Measurements from ENCODE around the gene DHRS7. TPM values are rescaled to one million over a fixed set of nuclear protein-coding genes. Genes with fewer than 3 reads are reported as not detected.

DHRS7 gene
- total and polyA plus RNA-seq, 2 donors (not counting 3 experiments of a cell fraction or from before 2014, with no cell fraction given): 28.6 to 29.3 TPM

- H3K27me3 ChIP-seq (ENCODE audit: control insufficient read depth in 2 of 2, insufficient read depth in 2 of 2, low read length in 2 of 2): peaks cover 0 to 3% of the 10 kb centered on the region in 2 experiments
- TF ChIP-seq GATA2 (IDR thresholded peaks at IDR 0.05; ENCODE audit: insufficient read depth, insufficient read length, low read depth, low read length): no peak
- no peak for TF ChIP-seq MYC (IDR thresholded peaks at IDR 0.05; ENCODE audit: low read depth, low read length)
- no peak for TF ChIP-seq POLR2A (IDR thresholded peaks at IDR 0.05; ENCODE audit: low read depth, low read length)
- H3K36me3 ChIP-seq (ENCODE audit: control insufficient read depth in 2 of 2, extremely low read depth in 1 of 2, insufficient read depth in 2 of 2, low read length in 2 of 2): no peaks in the 10 kb centered on the region
- DNase-seq (ENCODE audit: low read depth, low spot score) (no peak), FAIRE-seq (no peak)
- H3K4me1 ChIP-seq (ENCODE audit: control insufficient read depth, extremely low read depth, insufficient read depth, low read length): no peaks in the 10 kb centered on the region
- ChIA-PET CTCF (interaction anchor here (0.8 kb wide), 1 partner anchor 121 kb away, joined by 3 read pairs; no protein-coding TSS in a partner anchor), POLR2A (no interaction called here)
- intact Hi-C loops (cut with micrococcal nuclease) (no loop called here), dilution Hi-C loops (cut with MboI; ENCODE audit: extremely low pct_ligation_motif_present, low sequenced_read_pairs) (no loop called here)
- H3K9me1 ChIP-seq (replicated peaks; ENCODE audit: control insufficient read depth, extremely low read depth, insufficient read depth, low read length): no peaks in the 10 kb centered on the region
- H2AFZ ChIP-seq (ENCODE audit: low read depth, low read length): no peak overlapping the region
- H3K27ac ChIP-seq (ENCODE audit: insufficient read depth, low read depth, low read length): no peak overlapping the region
- H3K4me3 ChIP-seq (replicated peaks in 1 of 3; ENCODE audit: insufficient read depth in 1 of 3, low read depth in 1 of 3, low read length in 3 of 3): no peak overlapping the region
- H3K9me3 ChIP-seq (replicated peaks; ENCODE audit: control insufficient read depth, insufficient read depth, low read length): no peaks in the 10 kb centered on the region
- H4K20me1 ChIP-seq (replicated peaks; ENCODE audit: control insufficient read depth, extremely low read depth, insufficient read depth, low read length): no peaks in the 10 kb centered on the region
- no peak overlapping the region for H3K4me2 ChIP-seq (ENCODE audit: insufficient read depth, low read length)
- H3K9ac ChIP-seq (replicated peaks; ENCODE audit: extremely low read depth, insufficient read depth, low read length): no peak overlapping the region
- no peaks in the 10 kb centered on the region for H3K79me2 ChIP-seq (ENCODE audit: control insufficient read depth, insufficient read depth, low read length)
- no TSS peak for BruUV-seq (replicated peaks)
Measured at GRCh38 chr14:60211153-60211552, 46.0 kb upstream of the DHRS7 start.

DNA sequence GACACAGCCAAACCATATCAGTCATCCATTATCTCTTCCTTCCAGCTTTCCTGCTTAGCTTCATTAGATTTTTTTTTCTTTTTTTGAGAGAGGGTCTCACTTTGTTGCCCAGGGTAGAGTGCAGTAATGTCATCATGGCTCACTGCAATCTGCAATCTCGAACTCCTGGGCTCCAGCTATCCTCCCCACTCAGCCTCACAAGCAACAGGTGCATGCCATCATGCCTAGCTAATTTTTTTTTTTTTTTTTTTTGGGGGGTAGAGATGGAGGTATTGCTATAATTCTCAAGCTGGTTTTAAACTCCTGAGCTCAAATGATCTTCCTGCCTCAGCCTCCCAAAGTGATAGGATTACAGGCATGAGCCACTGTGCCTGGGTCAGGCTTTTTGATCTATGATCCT, 45.5 kb upstream of the DHRS7 start:
- peaks cover 0 to 3% of the 10 kb centered on the region in 2 experiments for H3K27me3 ChIP-seq (ENCODE audit: control insufficient read depth in 2 of 2, insufficient read depth in 2 of 2, low read length in 2 of 2)
- H3K79me2 ChIP-seq (ENCODE audit: control insufficient read depth, insufficient read depth, low read length): no peaks in the 10 kb centered on the region
- H3K9ac ChIP-seq (replicated peaks; ENCODE audit: extremely low read depth, insufficient read depth, low read length): no peak overlapping the region
- H3K9me3 ChIP-seq (replicated peaks; ENCODE audit: control insufficient read depth, insufficient read depth, low read length): no peaks in the 10 kb centered on the region
- POLR2A ChIA-PET: no interaction called here
- CTCF ChIA-PET: interaction anchor here (0.8 kb wide), 1 partner anchor 121 kb away, joined by 3 read pairs; no protein-coding TSS in a partner anchor
- no peak overlapping the region for H3K27ac ChIP-seq (ENCODE audit: insufficient read depth, low read depth, low read length)
- dilution Hi-C loops (cut with MboI; ENCODE audit: extremely low pct_ligation_motif_present, low sequenced_read_pairs) (no loop called here), intact Hi-C loops (cut with micrococcal nuclease) (no loop called here)
- H3K4me2 ChIP-seq (ENCODE audit: insufficient read depth, low read length): no peak overlapping the region
- no peaks in the 10 kb centered on the region for H4K20me1 ChIP-seq (replicated peaks; ENCODE audit: control insufficient read depth, extremely low read depth, insufficient read depth, low read length)
- no peaks in the 10 kb centered on the region for H3K9me1 ChIP-seq (replicated peaks; ENCODE audit: control insufficient read depth, extremely low read depth, insufficient read depth, low read length)
- H3K36me3 ChIP-seq (ENCODE audit: control insufficient read depth in 2 of 2, extremely low read depth in 1 of 2, insufficient read depth in 2 of 2, low read length in 2 of 2): no peaks in the 10 kb centered on the region
- no peaks in the 10 kb centered on the region for H3K4me1 ChIP-seq (ENCODE audit: control insufficient read depth, extremely low read depth, insufficient read depth, low read length)
- DNase-seq (ENCODE audit: low read depth, low spot score) (no peak), FAIRE-seq (no peak)
- H3K4me3 ChIP-seq (replicated peaks in 1 of 3; ENCODE audit: insufficient read depth in 1 of 3, low read depth in 1 of 3, low read length in 3 of 3): no peak overlapping the region
- no TSS peak for BruUV-seq (replicated peaks)
- TF ChIP-seq MAX (IDR thresholded peaks at IDR 0.05; ENCODE audit: insufficient read depth, insufficient read length) (no peak), JUN (IDR thresholded peaks at IDR 0.05; ENCODE audit: borderline replicate concordance, insufficient read depth, insufficient read length, low read depth) (no peak), EZH2 (IDR thresholded peaks at IDR 0.05; ENCODE audit: borderline replicate concordance, low read depth, low read length, severe bottlenecking) (no peak), POLR2AphosphoS5 (IDR thresholded peaks at IDR 0.05; ENCODE audit: insufficient read depth, low read depth, low read length) (no peak), POLR2A (IDR thresholded peaks at IDR 0.05; ENCODE audit: low read depth, low read length) (no peak), MYC (IDR thresholded peaks at IDR 0.05; ENCODE audit: low read depth, low read length) (no peak), FOS (IDR thresholded peaks at IDR 0.05; ENCODE audit: borderline replicate concordance, insufficient read depth, low read length) (no peak), GATA2 (IDR thresholded peaks at IDR 0.05; ENCODE audit: insufficient read depth, insufficient read length, low read depth, low read length) (no peak)
- TF ChIP-seq, protein P1, sequence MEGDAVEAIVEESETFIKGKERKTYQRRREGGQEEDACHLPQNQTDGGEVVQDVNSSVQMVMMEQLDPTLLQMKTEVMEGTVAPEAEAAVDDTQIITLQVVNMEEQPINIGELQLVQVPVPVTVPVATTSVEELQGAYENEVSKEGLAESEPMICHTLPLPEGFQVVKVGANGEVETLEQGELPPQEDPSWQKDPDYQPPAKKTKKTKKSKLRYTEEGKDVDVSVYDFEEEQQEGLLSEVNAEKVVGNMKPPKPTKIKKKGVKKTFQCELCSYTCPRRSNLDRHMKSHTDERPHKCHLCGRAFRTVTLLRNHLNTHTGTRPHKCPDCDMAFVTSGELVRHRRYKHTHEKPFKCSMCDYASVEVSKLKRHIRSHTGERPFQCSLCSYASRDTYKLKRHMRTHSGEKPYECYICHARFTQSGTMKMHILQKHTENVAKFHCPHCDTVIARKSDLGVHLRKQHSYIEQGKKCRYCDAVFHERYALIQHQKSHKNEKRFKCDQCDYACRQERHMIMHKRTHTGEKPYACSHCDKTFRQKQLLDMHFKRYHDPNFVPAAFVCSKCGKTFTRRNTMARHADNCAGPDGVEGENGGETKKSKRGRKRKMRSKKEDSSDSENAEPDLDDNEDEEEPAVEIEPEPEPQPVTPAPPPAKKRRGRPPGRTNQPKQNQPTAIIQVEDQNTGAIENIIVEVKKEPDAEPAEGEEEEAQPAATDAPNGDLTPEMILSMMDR (IDR thresholded peaks at IDR 0.05; ENCODE audit: extremely low read depth in 1 of 2, insufficient read depth in 1 of 2, low read depth in 1 of 2, low read length in 2 of 2): no peak
- no peak overlapping the region for H2AFZ ChIP-seq (ENCODE audit: low read depth, low read length)
